Upper lobe of left lung (tissue), 6 donors: Measurements from ENCODE around the gene ATP9B. TPM values are rescaled to one million over a fixed set of nuclear protein-coding genes. Genes with fewer than 3 reads are reported as not detected.

ENCODE experiments used
- ATAC-seq, 2 donors: fragments of 200-7000 bp; cut with Tn5 transposase; one replicate each; pipeline ENCODE4 v1.9.1; 2022; ENCODE audit warnings: mild to moderate bottlenecking in 2 of 2, moderate library complexity in 2 of 2; ENCODE audit not compliant: low FRiP score in 2 of 2
- DNase-seq, 2 donors: peaks; one replicate each; pipeline ENCODE4 v3.0.0-alpha.2; 2019 to 2020
- H3K27ac ChIP-seq, 4 donors: fragments of 200-600 bp; sonication (generic); one replicate each; pipeline ENCODE4 v1.5.1; 2016 to 2019
- H3K27me3 ChIP-seq, 4 donors: fragments of 200-600 bp; sonication (generic); one replicate each; pipeline ENCODE4 v1.5.1; 2017 to 2019
- H3K36me3 ChIP-seq, 4 donors: fragments of 200-600 bp; sonication (generic); one replicate each; pipeline ENCODE4 v1.5.1; 2016 to 2019
- H3K4me1 ChIP-seq, 4 donors: fragments of 200-600 bp; sonication (generic); one replicate each; pipeline ENCODE4 v1.5.1; 2018 to 2019
- H3K4me3 ChIP-seq, 4 donors: fragments of 200-600 bp; sonication (generic); one replicate each; pipeline ENCODE4 v1.5.1; 2017 to 2019; ENCODE audit warnings: mild to moderate bottlenecking in 2 of 4, moderate library complexity in 1 of 4
- H3K9me3 ChIP-seq, 4 donors: fragments of 200-600 bp; sonication (generic); one replicate each; pipeline ENCODE4 v1.5.1; 2018 to 2019
- CTCF ChIP-seq, 6 experiments: fragments of 450-650 bp in 4 of 6; fragments of 200-600 bp in 2 of 6; sonication (generic) in 2 of 6; IDR thresholded peaks; one replicate each; pipeline ENCODE4 v1.5.1; 2016 to 2019; ENCODE audit warnings: antibody characterized with exemption in 6 of 6
- EP300 ChIP-seq, 4 donors: sonication (generic); formaldehyde crosslinking; IDR thresholded peaks; one replicate each; pipeline ENCODE4 v1.5.1; 2017; ENCODE audit warnings: antibody characterized with exemption in 4 of 4, control low read depth in 2 of 4
- POLR2A ChIP-seq, 4 donors: fragments of 450-650 bp; IDR thresholded peaks; one replicate each; pipeline ENCODE4 v1.5.1; 2016 to 2017; ENCODE audit warnings: antibody characterized with exemption in 4 of 4, mild to moderate bottlenecking in 2 of 4
- POLR2AphosphoS5 ChIP-seq, 2 donors: sonication (generic); formaldehyde crosslinking; IDR thresholded peaks; one replicate each; pipeline ENCODE4 v1.5.1; 2017; ENCODE audit warnings: antibody characterized with exemption in 2 of 2
- WGBS, 2 donors: methylation state at CpG; one replicate each; pipeline ENCODE4 v1.1.5; 2017 to 2018; 5-methylcytosine and 5-hydroxymethylcytosine counted together
- total RNA-seq, 6 donors: library from RNA; depleted of rRNA in 4 of 6; stranded (reverse); fragments of >200 nt in 4 of 6; gene quantifications; one replicate each; pipeline versions ENCODE4 v1.1.0 to v1.2.1, GENCODE V29; 2016 to 2021
- donor health status: DM: no; HTN: no; CAD: no; lungs with moderate emphysema.
- donor health status: DM: no; HTN: yes; CAD: no; lungs with severe emphysema.

The ATP9B gene
- total RNA-seq, 6 donors from 2014 or later = 29.8 to 124 (median 49.2) TPM

- WGBS, 2 donors = 88 to 94% methylated on average over 9 of the region's 9 CpGs
- Histone ChIP-seq H3K36me3 (no peaks in the 10 kb centered on the region), H3K4me1 (no peaks in the 10 kb centered on the region), H3K9me3 (peaks cover 0 to 7% (median 0%) of the 10 kb centered on the region in 4 donors), H3K27me3 (no peaks in the 10 kb centered on the region), H3K4me3 (no peak overlapping the region), H3K27ac (no peak overlapping the region)
- ATAC-seq (no peak), DNase-seq (no peak)
- TF ChIP-seq POLR2AphosphoS5 (IDR thresholded peaks at IDR 0.05) (no peak), POLR2A (IDR thresholded peaks at IDR 0.05) (no peak), CTCF (IDR thresholded peaks at IDR 0.05) (no peak), EP300 (IDR thresholded peaks at IDR 0.05) (no peak)
Measured at GRCh38 chr18:79030680-79031079, 38.5 kb upstream of the ATP9B start.

- no peak for DNase-seq
Measured at GRCh38 chr18:79042276-79042675, 26.9 kb upstream of the ATP9B start.

GRCh38 chr18:79043288-79043687 is 25.9 kb upstream of the ATP9B start:
- Histone ChIP-seq H3K4me1 (no peaks in the 10 kb centered on the region), H3K27ac (no peak overlapping the region), H3K9me3 (peaks cover 0 to 4% (median 0%) of the 10 kb centered on the region in 4 donors), H3K36me3 (no peaks in the 10 kb centered on the region), H3K4me3 (no peak overlapping the region), H3K27me3 (no peaks in the 10 kb centered on the region)
- DNase-seq (no peak), ATAC-seq (no peak)
- 91 to 100% methylated on average over 4 to 5 of the region's 5 CpGs for WGBS, 2 donors
- TF ChIP-seq POLR2AphosphoS5 (IDR thresholded peaks at IDR 0.05) (no peak), CTCF (IDR thresholded peaks at IDR 0.05) (no peak), POLR2A (IDR thresholded peaks at IDR 0.05) (no peak), EP300 (IDR thresholded peaks at IDR 0.05) (no peak)

More at GRCh38 chr18:79042276-79042675, 26.9 kb upstream of the ATP9B start:
- Histone ChIP-seq H3K27ac (no peak overlapping the region), H3K9me3 (peaks cover 0 to under 1% (median 0%) of the 10 kb centered on the region in 4 donors), H3K4me3 (no peak overlapping the region), H3K27me3 (no peaks in the 10 kb centered on the region), H3K4me1 (no peaks in the 10 kb centered on the region), H3K36me3 (no peaks in the 10 kb centered on the region)
- WGBS, 2 donors = 53 to 64% methylated on average over 5 of the region's 5 CpGs
- ATAC-seq = no peak
- no peak for TF ChIP-seq EP300 (IDR thresholded peaks at IDR 0.05)
- TF ChIP-seq POLR2A (IDR thresholded peaks at IDR 0.05) = no peak
- no peak for TF ChIP-seq CTCF (IDR thresholded peaks at IDR 0.05)
- no peak for TF ChIP-seq POLR2AphosphoS5 (IDR thresholded peaks at IDR 0.05)

GRCh38 chr18:79046522-79046921 is 22.7 kb upstream of the ATP9B start:
- no peaks in the 10 kb centered on the region for H3K4me1 ChIP-seq
- TF ChIP-seq CTCF (IDR thresholded peaks at IDR 0.05) (no peak), POLR2A (IDR thresholded peaks at IDR 0.05) (no peak), POLR2AphosphoS5 (IDR thresholded peaks at IDR 0.05) (no peak), EP300 (IDR thresholded peaks at IDR 0.05) (no peak)
- WGBS, 2 donors = 67 to 80% methylated on average over 14 of the region's 14 CpGs
- no peaks in the 10 kb centered on the region for H3K36me3 ChIP-seq
- no peak overlapping the region for H3K4me3 ChIP-seq
- ATAC-seq (peak in 1 of 2 donors; percentile 36), DNase-seq (peak in 1 of 2 donors; percentile 60)
- H3K9me3 ChIP-seq = peaks cover 0 to 4% (median 0%) of the 10 kb centered on the region in 4 donors
- no peaks in the 10 kb centered on the region for H3K27me3 ChIP-seq
- H3K27ac ChIP-seq = no peak overlapping the region

GRCh38 chr18:79047556-79048244 is 21.5 kb upstream of the ATP9B start:
- 89 to 93% methylated on average over 33 to 36 of the region's 36 CpGs for WGBS, 2 donors
- no peak overlapping the region for H3K4me3 ChIP-seq
- H3K36me3 ChIP-seq = no peaks in the 10 kb centered on the region
- H3K27ac ChIP-seq = no peak overlapping the region
- TF ChIP-seq CTCF (IDR thresholded peaks at IDR 0.05) = no peak
- TF ChIP-seq EP300 (IDR thresholded peaks at IDR 0.05) = no peak
- no peak for TF ChIP-seq POLR2AphosphoS5 (IDR thresholded peaks at IDR 0.05)
- TF ChIP-seq POLR2A (IDR thresholded peaks at IDR 0.05) = no peak
- no peaks in the 10 kb centered on the region for H3K27me3 ChIP-seq
- ATAC-seq (peak in 1 of 2 donors; percentile 26), DNase-seq (peak in 1 of 2 donors; percentile 83)
- peaks cover 0 to 4% (median 0%) of the 10 kb centered on the region in 4 donors for H3K9me3 ChIP-seq
- H3K4me1 ChIP-seq = no peaks in the 10 kb centered on the region
